ENCODE results near the gene RELL1.

RELL1 gene

GRCh38 chr4:37641886-37642849 is 44.0 kb downstream of the RELL1 start:
- in situ Hi-C loops (cut with MboI; ENCODE audit: low sequenced_read_pairs) = no loop called here

GRCh38 chr4:37641352-37641751 is 44.8 kb downstream of the RELL1 start:
- in situ Hi-C loops (cut with MboI; ENCODE audit: low sequenced_read_pairs) = no loop called here

GRCh38 chr4:37639551-37640285 is 46.5 kb downstream of the RELL1 start:
- in situ Hi-C loops (cut with MboI; ENCODE audit: low sequenced_read_pairs) = no loop called here

GRCh38 chr4:37635155-37635554 is 51.0 kb downstream of the RELL1 start:
- in situ Hi-C loops (cut with MboI; ENCODE audit: low sequenced_read_pairs) = no loop called here

GRCh38 chr4:37634180-37634579 is 52.0 kb downstream of the RELL1 start:
- in situ Hi-C loops (cut with MboI; ENCODE audit: low sequenced_read_pairs) = no loop called here

- in situ Hi-C loops (cut with MboI; ENCODE audit: low sequenced_read_pairs) = no loop called here
Measured at GRCh38 chr4:37632836-37633235, 53.3 kb downstream of the RELL1 start.

GRCh38 chr4:37631551-37631950 is 54.6 kb downstream of the RELL1 start:
- in situ Hi-C loops (cut with MboI; ENCODE audit: low sequenced_read_pairs) = no loop called here

- in situ Hi-C loops (cut with MboI; ENCODE audit: low sequenced_read_pairs) = no loop called here
Measured at GRCh38 chr4:37629713-37630112, 56.5 kb downstream of the RELL1 start.

- in situ Hi-C loops (cut with MboI; ENCODE audit: low sequenced_read_pairs) = no loop called here
Measured at GRCh38 chr4:37628977-37629609, 57.1 kb downstream of the RELL1 start.

GRCh38 chr4:37627263-37627662 is 58.9 kb downstream of the RELL1 start:
- in situ Hi-C loops (cut with MboI; ENCODE audit: low sequenced_read_pairs) = no loop called here

- in situ Hi-C loops (cut with MboI; ENCODE audit: low sequenced_read_pairs) = no loop called here
Measured at GRCh38 chr4:37625499-37625898, 60.7 kb downstream of the RELL1 start.

GRCh38 chr4:37623940-37624339 is 62.2 kb downstream of the RELL1 start:
- in situ Hi-C loops (cut with MboI; ENCODE audit: low sequenced_read_pairs) = loop anchor here (25.0 kb wide), 1 partner anchor 388 kb away; no protein-coding TSS in a partner anchor

GRCh38 chr4:37623125-37623524 is 63.1 kb downstream of the RELL1 start:
- in situ Hi-C loops (cut with MboI; ENCODE audit: low sequenced_read_pairs) = loop anchor here (25.0 kb wide), 1 partner anchor 389 kb away; no protein-coding TSS in a partner anchor

- in situ Hi-C loops (cut with MboI; ENCODE audit: low sequenced_read_pairs) = loop anchor here (25.0 kb wide), 1 partner anchor 392 kb away; no protein-coding TSS in a partner anchor
Measured at GRCh38 chr4:37620176-37620575, 66.0 kb downstream of the RELL1 start.

GRCh38 chr4:37615720-37616063 is 70.5 kb downstream of the RELL1 start:
- in situ Hi-C loops (cut with MboI; ENCODE audit: low sequenced_read_pairs) = loop anchor here (25.0 kb wide), 1 partner anchor 397 kb away; no protein-coding TSS in a partner anchor

- in situ Hi-C loops (cut with MboI; ENCODE audit: low sequenced_read_pairs) = loop anchor here (25.0 kb wide), 1 partner anchor 397 kb away; no protein-coding TSS in a partner anchor
Measured at GRCh38 chr4:37615059-37615719, 71.0 kb downstream of the RELL1 start.

- in situ Hi-C loops (cut with MboI; ENCODE audit: low sequenced_read_pairs) = loop anchor here (25.0 kb wide), 1 partner anchor 399 kb away; no protein-coding TSS in a partner anchor
Measured at GRCh38 chr4:37612811-37613210, 73.4 kb downstream of the RELL1 start.

- in situ Hi-C loops (cut with MboI; ENCODE audit: low sequenced_read_pairs) = loop anchor here (10.0 to 25.0 kb wide), 2 partner anchors 165 to 403 kb away; no protein-coding TSS in a partner anchor
Measured at GRCh38 chr4:37609626-37610025, 76.5 kb downstream of the RELL1 start.

GRCh38 chr4:37607018-37607417 is 79.2 kb downstream of the RELL1 start:
- in situ Hi-C loops (cut with MboI; ENCODE audit: low sequenced_read_pairs) = loop anchor here (10.0 to 25.0 kb wide), 2 partner anchors 168 to 405 kb away; no protein-coding TSS in a partner anchor

- in situ Hi-C loops (cut with MboI; ENCODE audit: low sequenced_read_pairs) = loop anchor here (10.0 to 25.0 kb wide), 2 partner anchors 169 to 406 kb away; no protein-coding TSS in a partner anchor
Measured at GRCh38 chr4:37605843-37606565, 80.2 kb downstream of the RELL1 start.
